GM18498 (cell line): ENCODE results near the gene FDX1.

Source experiments
- ATAC-seq: cut with Tn5 transposase; IDR thresholded peaks from one replicate; pipeline ENCODE4 v1.9.1; 2021; ENCODE audit warnings: mild to moderate bottlenecking, moderate library complexity; ENCODE audit not compliant: unreplicated experiment

The FDX1 gene

DNA sequence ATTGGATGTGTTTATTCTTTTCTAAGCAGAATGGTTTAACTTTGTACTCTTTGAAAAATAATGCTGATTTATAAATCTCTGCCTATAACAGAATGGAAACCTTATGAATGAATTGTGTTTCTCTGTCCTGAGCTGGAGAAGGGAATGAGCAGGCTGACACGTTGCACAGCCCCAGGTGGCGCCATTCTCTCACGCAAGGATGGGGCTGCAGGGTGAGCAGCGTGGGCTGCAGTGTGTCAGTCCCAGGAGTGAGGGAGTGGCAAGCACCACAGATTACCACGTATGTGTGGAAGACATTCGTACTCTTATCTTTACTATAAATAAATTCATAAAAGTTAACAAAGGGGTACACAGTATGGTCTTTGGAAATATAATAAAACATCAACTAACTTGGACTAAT is 33.4 kb downstream of the FDX1 start:
- peak; percentile 72 for ATAC-seq

DNA sequence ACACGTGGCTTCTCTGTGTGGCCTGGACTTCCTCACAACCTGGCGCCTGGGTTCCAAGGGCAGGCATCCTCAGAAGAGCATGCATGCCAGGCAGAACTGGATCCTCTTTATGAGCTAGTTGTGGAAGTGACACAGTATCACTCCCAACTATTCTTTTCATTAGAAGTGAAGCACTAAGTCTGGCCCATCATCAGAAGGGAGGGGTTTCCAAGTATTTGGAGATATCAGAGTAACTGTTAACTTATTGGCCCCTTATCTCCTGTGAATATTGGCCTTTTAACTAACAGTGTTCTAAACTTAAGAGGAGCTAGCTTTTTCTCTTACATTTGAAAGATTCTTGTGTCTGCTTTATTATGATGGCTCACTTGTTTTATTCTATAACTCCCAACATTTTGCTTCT is 35.5 kb downstream of the FDX1 start:
- ATAC-seq, result no peak

DNA sequence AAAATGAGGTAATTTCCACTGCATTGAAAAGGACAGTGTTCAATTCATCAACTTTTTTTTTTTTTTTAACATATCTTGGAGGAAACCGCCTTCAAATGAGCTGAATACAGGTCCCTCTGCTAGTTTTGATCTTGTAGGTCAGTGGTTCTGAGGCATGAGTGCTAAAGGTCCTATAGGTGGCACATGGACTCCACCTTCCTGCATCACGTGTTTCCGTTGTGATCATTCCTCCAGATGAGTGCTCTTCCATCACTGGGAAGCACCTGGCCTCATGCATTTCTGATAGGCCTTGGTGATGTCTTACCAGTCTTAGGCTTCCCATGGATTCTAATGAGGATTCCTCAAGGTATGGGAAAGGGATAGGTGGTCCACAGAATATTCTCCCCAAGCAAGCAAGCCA is 37.8 kb downstream of the FDX1 start:
- ATAC-seq, result no peak

DNA sequence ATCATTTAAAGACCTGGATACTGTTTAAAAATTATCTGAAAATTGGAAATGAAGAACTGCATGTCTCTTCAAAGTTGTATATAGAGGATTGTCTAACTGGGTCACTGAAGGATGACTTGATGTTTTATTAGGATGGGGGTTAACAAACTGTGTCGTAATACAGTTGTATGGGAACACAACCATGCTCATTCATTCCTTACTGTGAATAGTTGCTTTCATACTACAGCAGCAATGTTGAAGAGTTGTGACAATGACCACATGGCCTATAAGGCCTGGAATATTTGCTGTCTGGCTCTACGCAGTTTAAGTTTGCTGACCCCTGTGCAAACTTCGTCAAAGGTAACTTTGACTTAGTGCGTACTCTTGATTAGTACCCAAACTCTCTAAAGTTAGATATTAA is 38.4 kb downstream of the FDX1 start:
- ATAC-seq, result no peak

DNA sequence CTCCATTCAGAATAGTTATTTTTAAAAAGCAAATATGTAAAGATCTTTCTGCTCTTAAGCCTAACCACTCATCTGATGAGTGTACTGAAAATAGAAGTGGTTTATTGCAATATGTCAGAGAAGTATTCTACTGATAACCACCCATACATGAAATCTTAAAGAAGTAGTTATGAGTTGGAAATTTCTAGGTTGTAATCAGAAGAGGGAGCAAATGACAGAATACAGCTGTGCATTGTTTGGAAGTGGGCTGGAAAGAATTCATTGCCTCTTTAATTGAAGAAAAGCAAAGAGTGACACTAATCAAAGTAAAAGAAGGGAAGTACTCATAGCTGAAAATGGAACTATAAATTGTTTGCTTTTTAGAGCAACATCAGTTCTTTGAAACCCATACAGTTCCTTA is 39.4 kb downstream of the FDX1 start:
- ATAC-seq, result no peak

DNA sequence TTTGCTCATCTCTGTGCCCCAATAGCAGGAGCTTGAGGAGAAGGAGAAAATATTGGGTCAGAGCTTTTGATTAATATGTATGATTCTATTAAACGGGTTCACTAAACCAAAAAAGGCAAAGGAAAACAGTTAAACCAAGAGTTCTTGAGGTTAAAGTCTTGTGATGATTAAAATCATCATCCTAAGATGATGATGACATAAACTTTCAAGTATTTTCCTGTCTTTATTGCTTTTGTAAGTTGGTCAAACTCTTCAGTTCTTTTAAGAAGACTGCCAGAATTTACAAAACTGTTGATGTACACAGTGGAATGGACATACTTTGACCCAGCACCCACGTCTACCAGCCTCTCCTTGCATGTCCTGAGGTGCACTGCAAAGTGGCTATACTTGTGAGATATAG is 41.0 kb downstream of the FDX1 start:
- ATAC-seq, result no peak

DNA sequence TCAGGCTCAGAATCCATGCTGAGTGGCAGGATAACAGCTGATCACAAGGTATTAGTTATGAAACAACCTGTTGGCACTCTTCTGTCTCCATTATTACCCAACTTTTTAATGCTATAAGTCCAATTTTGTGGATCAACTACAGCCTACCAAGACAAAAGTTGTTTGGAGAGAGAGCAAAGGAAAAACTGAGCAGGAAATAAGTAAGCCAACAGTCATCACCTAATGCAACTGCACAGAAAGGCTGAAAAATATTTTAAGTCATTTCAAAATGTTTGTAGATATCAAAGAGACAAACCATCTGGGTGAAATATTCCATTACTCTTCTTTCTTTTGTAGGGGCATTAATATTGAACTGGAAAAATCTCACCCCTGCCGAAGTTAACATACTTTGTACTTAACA is 41.6 kb downstream of the FDX1 start:
- ATAC-seq, result no peak

DNA sequence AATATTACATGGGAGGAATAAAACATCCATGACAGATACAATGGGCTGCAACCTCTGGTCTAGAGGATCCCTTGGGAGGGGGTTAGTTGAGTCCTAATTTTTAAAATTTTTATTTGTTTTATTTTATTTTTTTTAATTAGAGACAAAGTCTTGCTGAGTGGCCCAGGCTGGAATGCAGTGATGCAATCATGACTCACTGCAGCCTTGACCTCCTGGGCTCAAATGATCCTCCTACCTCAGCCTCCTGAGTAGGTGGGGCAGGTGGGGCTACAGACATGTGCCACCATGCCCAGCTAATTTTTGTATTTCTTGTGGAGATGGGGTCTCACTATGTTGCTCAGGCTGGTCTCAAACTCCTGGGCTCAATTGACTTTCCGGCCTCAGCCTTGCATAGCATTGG is 43.1 kb downstream of the FDX1 start:
- ATAC-seq, result no peak

DNA sequence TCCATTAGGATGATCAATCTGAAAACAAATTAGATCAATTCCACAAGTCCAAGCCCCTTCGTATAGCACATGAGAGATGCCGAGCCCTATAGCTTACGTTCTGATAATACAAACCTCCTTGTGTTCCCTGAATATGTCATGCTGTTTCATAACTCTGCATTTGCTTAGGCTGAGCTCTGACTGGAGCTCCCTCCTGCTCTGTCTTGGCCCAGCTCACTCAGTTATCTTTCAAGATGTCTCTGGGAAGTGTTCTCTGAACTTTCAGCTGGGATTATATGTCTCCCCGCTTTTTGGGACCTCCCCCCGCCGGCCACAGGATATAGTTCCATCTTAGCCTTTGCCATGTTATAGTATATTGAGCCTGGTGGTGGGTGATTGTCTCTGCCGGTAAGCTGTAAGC is 44.0 kb downstream of the FDX1 start:
- ATAC-seq, result no peak

DNA sequence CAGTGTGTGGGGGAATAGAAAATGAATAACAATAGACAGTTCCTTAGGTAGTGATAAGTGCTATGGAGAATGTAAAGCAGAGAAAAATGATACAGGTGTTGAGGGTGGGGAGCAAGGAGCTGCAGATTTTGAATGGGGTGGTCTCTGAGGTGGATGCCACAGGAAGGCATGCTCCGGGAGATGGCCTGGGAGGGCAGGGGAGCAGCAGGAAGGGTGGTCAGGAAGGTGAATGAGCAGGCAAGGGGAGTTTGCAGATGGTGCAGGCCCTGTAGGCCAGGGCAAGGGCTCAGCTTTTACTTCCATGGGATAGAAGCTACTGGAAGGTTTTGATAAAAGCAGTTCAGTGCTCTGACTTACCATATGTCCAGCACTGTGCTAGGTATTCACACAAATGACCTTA is 44.8 kb downstream of the FDX1 start:
- ATAC-seq, result no peak

DNA sequence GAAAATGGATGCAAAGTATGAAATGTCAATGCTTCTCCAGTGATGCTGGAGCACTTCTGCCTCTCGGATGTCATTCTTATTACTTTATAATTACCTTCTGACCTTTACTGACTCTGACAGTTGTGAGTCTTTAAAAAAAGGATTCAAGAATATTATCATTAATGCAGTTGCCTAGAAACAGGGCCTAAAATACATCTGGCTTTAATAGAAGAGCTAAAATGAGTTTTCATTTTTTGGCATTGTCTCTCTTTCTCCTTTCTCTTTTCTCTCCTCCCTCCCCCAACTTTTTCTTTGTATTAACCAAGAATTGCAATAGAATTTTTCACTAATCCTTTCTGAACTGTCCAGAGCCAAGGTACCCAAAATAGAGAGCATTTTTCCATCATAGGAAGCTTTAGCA is 45.9 kb downstream of the FDX1 start:
- no peak for ATAC-seq

DNA sequence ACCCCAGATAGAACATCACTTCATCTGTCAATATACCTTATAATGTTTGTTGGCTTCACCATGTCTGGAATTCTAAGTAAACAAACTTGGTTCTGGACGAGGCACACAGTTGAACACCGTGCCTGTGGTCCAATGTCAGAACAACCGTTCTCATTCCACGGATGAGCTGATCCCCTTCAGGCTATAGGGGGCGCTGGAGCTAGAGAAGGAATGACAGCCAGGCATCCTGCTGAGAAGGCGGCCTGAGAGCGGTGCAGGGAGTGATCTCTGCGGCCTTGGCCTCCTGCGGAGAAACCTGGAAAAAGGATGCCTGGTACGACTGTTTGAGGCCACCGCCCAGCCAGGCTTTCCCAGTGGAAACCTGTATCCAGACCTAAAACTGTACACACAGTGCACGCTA is 48.7 kb downstream of the FDX1 start:
- ATAC-seq, result no peak

DNA sequence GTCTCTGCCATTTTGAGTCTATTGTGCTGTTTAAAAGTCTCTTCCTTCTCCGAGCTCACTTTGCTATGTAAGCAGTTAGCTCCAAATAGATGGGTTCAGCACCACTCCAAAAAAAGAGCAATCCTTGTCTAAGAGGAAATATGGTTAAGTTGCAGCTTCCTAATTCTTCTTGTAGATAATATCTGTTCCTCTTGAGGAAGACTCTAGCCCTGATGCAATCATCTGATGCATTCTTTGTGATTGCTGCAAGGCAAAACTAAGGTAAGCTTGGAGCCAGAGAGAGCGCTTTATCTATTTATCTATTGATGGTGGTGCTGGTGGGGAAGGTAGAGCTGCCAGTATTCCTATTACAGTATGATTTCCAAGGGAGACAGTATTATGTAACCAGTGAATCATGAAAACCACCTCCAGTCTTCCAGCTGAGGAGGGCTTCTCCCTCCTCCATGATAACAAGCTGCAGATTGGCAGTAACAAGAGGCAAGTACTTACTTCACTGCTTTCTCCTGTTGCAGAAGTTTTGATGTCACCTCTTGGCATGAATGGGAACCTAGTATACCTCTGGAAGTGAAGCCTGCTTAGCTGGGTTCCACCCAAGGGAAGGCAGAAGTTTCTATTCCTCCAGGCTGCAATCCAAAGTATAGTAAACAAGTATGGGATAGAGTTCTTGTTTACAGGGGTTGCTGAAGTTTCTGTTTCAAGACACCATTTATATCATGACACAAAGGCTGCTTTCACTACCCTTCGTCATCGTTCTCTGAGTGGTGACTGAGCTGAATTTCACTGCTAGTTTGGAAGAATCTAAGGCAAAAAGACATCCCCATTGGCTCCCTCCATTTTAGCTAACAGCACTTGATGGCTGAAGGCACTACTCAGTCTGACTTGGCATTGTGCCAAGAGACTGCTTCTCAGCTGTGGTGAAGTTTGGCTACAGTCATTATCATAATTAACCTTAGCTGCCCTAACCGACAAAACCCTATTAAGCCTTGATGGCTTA is 49.7 kb downstream of the FDX1 start:
- ATAC-seq, result no peak

DNA sequence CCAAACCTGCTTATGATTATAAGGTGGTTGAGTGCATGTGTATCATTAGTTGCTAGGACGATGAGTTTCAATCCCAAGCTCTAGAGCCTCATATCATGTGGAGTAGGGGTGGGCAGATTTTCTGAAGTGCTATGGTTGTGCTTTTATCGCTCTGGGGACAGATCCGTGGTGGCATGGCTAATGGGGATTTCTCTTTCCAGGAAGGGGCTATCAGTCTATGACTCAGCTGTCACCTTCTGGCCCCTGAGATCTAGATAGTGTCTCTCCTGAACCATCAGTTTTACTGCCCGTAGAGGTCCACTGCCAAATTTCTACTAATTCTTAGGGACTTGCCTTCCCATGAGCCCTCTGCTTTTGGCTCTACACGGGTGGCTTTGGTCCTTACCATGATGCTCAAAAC is 51.8 kb downstream of the FDX1 start:
- ATAC-seq, result no peak

DNA sequence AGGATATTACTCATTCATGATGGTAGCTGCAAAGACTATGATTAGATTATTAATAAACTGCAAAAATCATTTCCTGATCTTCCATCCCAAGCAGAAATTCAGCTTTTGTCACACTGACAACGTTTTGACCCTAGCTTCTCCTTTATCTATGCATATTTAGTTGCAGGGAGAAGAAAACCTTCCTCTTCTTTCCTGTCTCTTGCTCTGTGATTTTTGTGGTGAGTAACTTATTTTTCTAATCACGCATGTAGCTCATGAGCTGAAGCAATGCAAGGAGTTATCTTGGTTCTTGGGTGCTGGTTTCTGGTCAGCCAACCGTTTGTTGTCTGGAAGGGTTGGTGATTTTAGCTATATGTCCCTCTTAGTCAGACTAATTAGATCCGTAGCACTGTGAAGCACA is 56.4 kb downstream of the FDX1 start:
- ATAC-seq, result no peak

DNA sequence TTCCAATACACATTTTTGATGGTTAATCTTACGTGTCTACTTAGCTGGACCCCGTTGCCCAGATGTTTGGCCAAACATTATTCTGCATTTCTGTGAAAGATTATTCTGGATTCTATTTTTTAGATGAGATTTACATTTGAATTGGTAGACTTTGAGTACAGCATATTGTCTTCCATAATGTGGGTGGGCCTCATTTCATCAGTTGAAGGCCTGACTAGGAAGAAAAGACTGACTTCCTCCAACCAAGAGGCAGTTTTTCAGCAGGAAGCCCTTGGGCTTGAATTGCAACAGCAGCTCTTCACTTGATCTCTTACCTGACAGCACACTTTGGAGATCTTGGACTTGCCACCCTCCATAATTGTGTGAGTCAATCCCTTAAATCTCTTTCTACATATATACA is 58.7 kb downstream of the FDX1 start:
- no peak for ATAC-seq

DNA sequence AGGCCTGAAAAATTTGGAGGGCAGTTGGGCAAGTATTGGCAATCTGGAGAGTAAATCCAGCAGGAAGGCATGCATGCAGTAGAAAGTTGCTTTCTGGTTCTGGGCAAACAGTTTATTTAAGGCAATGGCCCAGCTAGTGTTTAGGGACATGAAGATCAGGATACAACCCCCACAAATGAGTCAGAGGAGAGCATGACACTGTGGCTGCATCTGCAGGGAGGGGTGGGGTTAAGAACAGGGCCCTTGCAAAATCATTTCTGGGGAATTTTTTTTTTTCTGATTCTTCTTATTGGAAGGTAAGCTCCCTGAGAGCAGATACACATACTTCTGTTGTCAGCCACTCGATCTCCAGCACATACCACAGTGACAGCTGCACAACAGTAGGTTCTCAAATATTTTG is 61.1 kb downstream of the FDX1 start:
- no peak for ATAC-seq

DNA sequence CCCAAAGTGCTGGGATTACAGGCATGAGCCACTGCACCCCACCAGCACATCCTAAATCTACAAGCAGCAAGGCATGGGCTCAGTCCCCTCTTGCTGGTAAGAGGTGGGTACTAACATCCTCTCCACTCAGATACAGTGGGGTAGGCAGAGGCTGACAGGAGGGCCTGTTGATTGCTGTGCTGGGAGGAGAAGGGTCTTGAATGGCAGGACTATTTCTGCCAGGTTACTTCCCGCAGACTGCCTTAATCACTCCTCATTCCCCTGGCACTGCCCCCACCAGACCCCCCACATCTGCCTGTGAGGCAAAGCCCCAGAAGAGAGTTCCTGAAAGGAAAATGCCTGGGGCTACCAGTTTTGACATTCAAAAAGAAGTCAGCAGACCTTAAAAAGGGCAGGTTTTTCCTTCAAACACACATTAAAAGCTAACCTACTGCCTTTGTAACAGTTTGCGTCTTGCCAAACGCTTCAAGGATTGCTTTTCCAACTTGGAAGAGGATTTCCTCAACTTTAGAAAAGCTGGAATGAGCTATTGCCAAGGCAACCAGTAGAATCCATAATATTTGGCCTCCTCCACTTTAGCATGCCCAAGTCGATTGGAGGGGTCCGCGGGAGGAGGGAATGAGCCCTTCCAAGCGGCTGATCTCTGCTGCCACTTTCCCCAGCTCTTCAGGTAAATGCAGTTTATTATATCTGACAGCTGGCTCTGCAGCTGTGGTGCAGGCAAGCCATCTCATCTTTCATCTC is 62.0 kb downstream of the FDX1 start:
- no peak for ATAC-seq

DNA sequence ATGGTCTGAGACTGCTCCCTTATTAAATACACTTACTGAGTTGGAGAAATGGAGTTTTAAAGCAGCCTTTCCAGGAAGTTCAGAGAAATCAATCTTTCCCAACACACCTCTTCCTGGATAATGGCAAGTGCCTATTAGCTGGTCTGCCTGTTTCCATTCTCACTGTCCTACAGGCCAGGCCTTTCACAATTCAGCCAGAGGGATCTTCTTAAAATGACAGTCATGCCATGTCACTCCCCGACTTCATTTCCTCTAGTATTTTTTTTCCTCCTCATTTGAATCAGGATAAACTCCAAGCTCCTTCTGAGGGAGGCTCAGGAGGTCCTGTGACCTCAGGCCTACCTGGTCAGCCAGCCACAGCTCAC is 62.6 kb downstream of the FDX1 start:
- no peak for ATAC-seq

DNA sequence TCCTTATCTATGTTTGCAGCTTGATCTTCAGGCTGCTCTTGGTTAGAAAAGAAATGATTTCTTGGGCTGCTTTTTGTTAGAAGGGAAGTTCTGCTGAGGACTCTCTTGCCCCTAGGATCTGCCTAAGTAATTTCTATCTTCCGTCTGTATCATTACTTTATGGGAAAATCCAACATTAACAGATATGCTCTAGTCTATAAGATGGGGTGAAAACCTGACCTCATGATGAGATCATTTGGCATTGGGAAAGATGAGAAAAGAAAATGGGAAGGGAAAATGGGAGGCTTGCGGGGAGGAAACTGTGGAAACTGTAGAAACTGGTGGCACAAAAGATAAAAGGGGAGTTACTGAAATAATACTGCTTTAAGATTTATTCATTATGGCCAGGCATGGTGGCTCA is 63.6 kb downstream of the FDX1 start:
- no peak for ATAC-seq

DNA sequence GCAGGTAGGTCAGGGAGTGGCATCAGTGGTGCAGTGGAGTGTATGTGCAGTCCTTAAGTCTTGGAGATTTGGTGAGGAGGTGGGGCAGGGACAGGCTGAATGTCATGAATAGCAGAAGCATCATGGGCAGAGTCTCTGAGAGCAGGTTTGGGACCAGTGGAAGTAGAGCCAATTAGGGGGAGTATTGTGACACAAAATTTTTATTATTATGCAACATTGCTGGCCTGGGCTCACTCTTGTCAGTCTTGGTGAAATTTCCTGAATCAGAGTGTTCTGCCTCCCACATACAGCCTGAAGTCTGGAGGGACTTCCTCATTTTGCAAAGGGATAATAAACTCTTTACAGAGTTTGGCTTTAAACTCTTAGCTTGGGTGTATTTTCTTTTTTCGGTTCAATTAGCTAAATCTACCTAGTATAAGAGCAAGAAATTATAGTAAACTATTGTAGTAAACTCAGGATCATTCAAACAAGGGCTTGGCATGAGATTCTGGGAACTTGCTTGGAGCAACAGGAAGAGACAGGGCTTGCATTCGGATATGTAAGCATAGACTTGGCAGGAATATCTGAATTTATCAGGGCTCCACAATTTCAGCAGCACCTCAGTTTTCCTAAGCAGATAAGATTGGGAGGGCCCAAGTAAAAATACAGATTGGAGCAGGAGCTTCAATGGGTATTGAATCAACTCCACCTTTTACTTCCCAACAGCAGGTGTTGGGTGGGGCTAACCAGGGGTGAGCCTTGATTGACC is 67.7 kb downstream of the FDX1 start:
- ATAC-seq, result no peak

DNA sequence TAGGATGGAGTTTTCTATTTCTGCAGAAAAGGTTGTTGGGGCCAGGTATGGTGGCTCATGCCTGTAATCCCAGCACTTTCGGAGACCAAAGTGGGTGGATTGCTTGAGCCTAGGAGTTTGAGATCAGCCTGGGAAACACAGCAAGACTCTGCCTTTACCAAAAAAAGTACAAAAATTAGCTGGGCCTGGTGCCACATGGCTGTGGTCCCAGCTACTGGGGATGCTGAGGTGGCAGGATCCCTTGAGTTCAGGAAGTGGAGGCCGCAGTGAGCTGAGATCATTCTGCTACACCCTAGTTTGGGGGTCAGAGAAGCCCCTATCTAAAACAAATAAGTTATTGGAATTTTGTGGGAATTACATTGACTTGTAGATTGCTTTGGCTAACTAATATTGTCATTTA is 71.7 kb downstream of the FDX1 start:
- ATAC-seq, result no peak
